Muscle of arm (tissue), 14 donors: ENCODE data around the gene LPAR2. TPM values are rescaled to one million over a fixed set of nuclear protein-coding genes. Genes with fewer than 3 reads are reported as not detected.
"Not testable (repeated sequence)": the region's sequence is repeated elsewhere in the genome, so short reads cannot be mapped to it uniquely, and the experiment has no call there.

Experiments used
- DNase-seq: peaks from one replicate; pipeline ENCODE4 v3.0.0-alpha.2; 2013
- long read RNA-seq, 11 donors: transcript quantifications; one replicate each; lab custom pipeline, GENCODE V29; 2026
- polyA plus RNA-seq, 12 donors: library from polyadenylated mRNA; unstranded; fragments of 120-200 nt; gene quantifications; one replicate each; pipeline ENCODE4 v1.2.1, GENCODE V29; 2013; ENCODE audit not compliant: insufficient read length in 12 of 12

Gene LPAR2
- polyA plus RNA-seq: 10 to 100 TPM in 2 of 12 donors, 1 to 10 TPM in 9, not detected in 1; 2.6 to 33.2 (median 5.0) TPM
- long read RNA-seq, donor 1, partial matches to known transcripts: 0 of 2 reads
- long read RNA-seq, donor 1, other reads (novel, unspliced or antisense): 0 of 2 reads
- long read RNA-seq, donor 2: 0 reads
- long read RNA-seq, donor 3, partial matches to known transcripts: 0 of 1 reads
- long read RNA-seq, donor 3, other reads (novel, unspliced or antisense): 0 of 1 reads
- long read RNA-seq, donor 4, partial matches to known transcripts: 0 of 1 reads
- long read RNA-seq, donor 4, other reads (novel, unspliced or antisense): 0 of 1 reads
- long read RNA-seq, donor 5, partial matches to known transcripts: 0 of 1 reads
- long read RNA-seq, donor 5, other reads (novel, unspliced or antisense): 0 of 1 reads
- long read RNA-seq, donor 6: 0 reads
- long read RNA-seq, donor 7: 0 reads
- long read RNA-seq, donor 8, partial matches to known transcripts: 0 of 1 reads
- long read RNA-seq, donor 8, other reads (novel, unspliced or antisense): 0 of 1 reads
- long read RNA-seq, donor 9: 0 reads
- long read RNA-seq, donor 10: 0 reads
- long read RNA-seq, donor 11: 0 reads

- DNase-seq: no peak
Measured at GRCh38 chr19:19627621-19628500, at the start of gene LPAR2. Gene LPAR2 (minus strand): TSS chr19:19628220. CDS start chr19:19627275, 945 bp downstream.

- DNase-seq: no peak
Measured at GRCh38 chr19:19677579-19677978, 49.6 kb upstream of the LPAR2 start.

- no peak for DNase-seq
Measured at GRCh38 chr19:19674315-19674714, 46.3 kb upstream of the LPAR2 start.

GRCh38 chr19:19672816-19673215 is 44.8 kb upstream of the LPAR2 start:
- DNase-seq: no peak

GRCh38 chr19:19670070-19670551 is 42.1 kb upstream of the LPAR2 start:
- DNase-seq: no peak

GRCh38 chr19:19668230-19669012 is 40.4 kb upstream of the LPAR2 start, which contains the start of gene ZNF101:
Gene ZNF101 (plus strand): TSS chr19:19668839. CDS start chr19:19668964, 125 bp downstream.
- peak; percentile 91 for DNase-seq

- DNase-seq: not testable (repeated sequence)
Measured at GRCh38 chr19:19665420-19665948, 37.5 kb upstream of the LPAR2 start.

- peak; percentile 96 for DNase-seq
Measured at GRCh38 chr19:19663256-19664120, 35.5 kb upstream of the LPAR2 start, which contains the start of gene ATP13A1. Gene ATP13A1 (minus strand): TSS chr19:19663676. CDS start chr19:19663666, 10 bp downstream.

GRCh38 chr19:19662871-19663255 is 34.8 kb upstream of the LPAR2 start:
- DNase-seq: no peak

GRCh38 chr19:19662344-19662743 is 34.3 kb upstream of the LPAR2 start:
- DNase-seq: no peak

GRCh38 chr19:19661675-19662251 is 33.7 kb upstream of the LPAR2 start:
- no peak for DNase-seq

GRCh38 chr19:19661141-19661674 is 33.2 kb upstream of the LPAR2 start:
- no peak for DNase-seq

GRCh38 chr19:19659646-19660245 is 31.7 kb upstream of the LPAR2 start:
- no peak for DNase-seq

GRCh38 chr19:19657397-19657783 is 29.4 kb upstream of the LPAR2 start:
- no peak for DNase-seq

GRCh38 chr19:19656451-19657396 is 28.7 kb upstream of the LPAR2 start:
- DNase-seq: no peak

GRCh38 chr19:19655641-19656343 is 27.8 kb upstream of the LPAR2 start:
- no peak for DNase-seq
